GM19324 (cell line): ENCODE measurements around the gene ANTXRL.
A peak's percentile ranks its signal among the peaks of the same experiment; 100 is the strongest.
"Not testable (repeated sequence)": the region's sequence is repeated elsewhere in the genome, so short reads cannot be mapped to it uniquely, and the experiment has no call there.

Source experiments
- ATAC-seq: cut with Tn5 transposase; IDR thresholded peaks from one replicate; pipeline ENCODE4 v1.9.1; 2021; ENCODE audit warnings: mild to moderate bottlenecking, moderate library complexity; ENCODE audit not compliant: unreplicated experiment, low FRiP score

Gene ANTXRL

GRCh38 chr10:46271795-46272499, 14.8 kb upstream of the ANTXRL start:
- ATAC-seq: not testable (repeated sequence)

- no peak for ATAC-seq
Measured at GRCh38 chr10:46272863-46273415, 13.9 kb upstream of the ANTXRL start.

- ATAC-seq: no peak
Measured at GRCh38 chr10:46273506-46274477, 13.0 kb upstream of the ANTXRL start.

- ATAC-seq: no peak
Measured at GRCh38 chr10:46277840-46278239, 9.0 kb upstream of the ANTXRL start.

GRCh38 chr10:46282421-46282831, 4.4 kb upstream of the ANTXRL start:
- not testable (repeated sequence) for ATAC-seq

GRCh38 chr10:46282842-46283574, 3.8 kb upstream of the ANTXRL start:
- peak; percentile 35 for ATAC-seq

- no peak for ATAC-seq
Measured at GRCh38 chr10:46283580-46284285, 3.1 kb upstream of the ANTXRL start.

- ATAC-seq: peak; percentile 93
Measured at GRCh38 chr10:46284286-46285229, 2.2 kb upstream of the ANTXRL start.

GRCh38 chr10:46285300-46285699, 1.5 kb upstream of the ANTXRL start:
- no peak for ATAC-seq

- no peak for ATAC-seq
Measured at GRCh38 chr10:46285966-46286620, 704 bp upstream of the ANTXRL start.

GRCh38 chr10:46287846-46288477, 1.2 kb downstream of the ANTXRL start:
- ATAC-seq: no peak

- ATAC-seq: no peak
Measured at GRCh38 chr10:46288601-46289206, 1.9 kb downstream of the ANTXRL start.

GRCh38 chr10:46289209-46289810, 2.5 kb downstream of the ANTXRL start:
- ATAC-seq: no peak

- no peak for ATAC-seq
Measured at GRCh38 chr10:46290101-46290886, 3.5 kb downstream of the ANTXRL start.

GRCh38 chr10:46291817-46292572, 5.2 kb downstream of the ANTXRL start:
- no peak for ATAC-seq
